K562 (cell line): ENCODE measurements around the gene DHRS11. TPM values are rescaled to one million over a fixed set of nuclear protein-coding genes. Genes with fewer than 3 reads are reported as not detected.

Experiments
- BACH1 ChIP-seq: fragments of 200-800 bp; sonication (Bioruptor generic); IDR thresholded peaks from 2 replicates; pipeline ENCODE4 v1.6.1; 2016; ENCODE audit warnings: missing genetic modification characterization, missing compliant biosample characterization
- CBFA2T2 ChIP-seq: fragments of 450-650 bp; conservative IDR thresholded peaks from 2 replicates; pipeline ENCODE4 v1.6.1; 2017; ENCODE audit warnings: mild to moderate bottlenecking
- CCNT2 ChIP-seq: IDR thresholded peaks from 2 replicates; pipeline ENCODE4 v1.6.1; 2011; ENCODE audit warnings: borderline replicate concordance, low read depth, mild to moderate bottlenecking, moderate library complexity, mixed read lengths, low read length; ENCODE audit not compliant: insufficient read length; ENCODE audit errors: extremely low read depth
- CHD2 ChIP-seq: IDR thresholded peaks from 2 replicates; pipeline ENCODE4 v1.6.1; 2011; ENCODE audit warnings: low read depth, low read length
- ERF ChIP-seq: fragments of 450-650 bp; formaldehyde crosslinking; IDR thresholded peaks from 2 replicates; pipeline ENCODE4 v1.4.0; 2020; ENCODE audit warnings: mild to moderate bottlenecking, mixed read lengths
- GATAD2B ChIP-seq: fragments of 450-650 bp; IDR thresholded peaks from 2 replicates; pipeline ENCODE4 v1.6.1; 2017; ENCODE audit warnings: mild to moderate bottlenecking, borderline replicate concordance
- KHSRP ChIP-seq: fragments of 450-650 bp; IDR thresholded peaks from 2 replicates; pipeline ENCODE4 v1.6.1; 2017
- NCOA6 ChIP-seq: fragments of 450-650 bp; IDR thresholded peaks from 2 replicates; pipeline ENCODE4 v1.6.1; 2017; ENCODE audit warnings: mild to moderate bottlenecking
- POLR2A ChIP-seq: fragments of 450-650 bp; conservative IDR thresholded peaks from 2 replicates; pipeline ENCODE4 v1.6.1; 2016
- POLR2AphosphoS5 ChIP-seq: IDR thresholded peaks from 2 replicates; pipeline ENCODE4 v1.6.1; 2011; ENCODE audit warnings: mild to moderate bottlenecking, low read depth, low read length, moderate library complexity; ENCODE audit not compliant: control insufficient read depth, insufficient read depth
- PRPF4 ChIP-seq: fragments of 200-400 bp; formaldehyde crosslinking; IDR thresholded peaks from one replicate; pipeline ENCODE4 v1.6.1; 2017; ENCODE audit warnings: low read length, low read depth, mild to moderate bottlenecking; ENCODE audit not compliant: insufficient read depth, poor library complexity, severe bottlenecking
- RFX7 ChIP-seq: fragments of 250-450 bp; sonication (Bioruptor Pico); IDR thresholded peaks from 2 replicates; pipeline ENCODE4 v1.5.1; 2021; ENCODE audit warnings: mild to moderate bottlenecking
- SNIP1 ChIP-seq: fragments of 450-650 bp; IDR thresholded peaks from 2 replicates; pipeline ENCODE4 v1.7.1; 2017; ENCODE audit warnings: low read depth, mild to moderate bottlenecking
- SPI1 ChIP-seq: IDR thresholded peaks from 2 replicates; pipeline ENCODE4 v1.6.1; 2011; ENCODE audit warnings: low read depth, low read length, control low read depth, borderline replicate concordance
- ZNF239 ChIP-seq: fragments of 250-450 bp; sonication (Bioruptor Pico); IDR thresholded peaks from 2 replicates; pipeline ENCODE4 v1.4.0; 2020; ENCODE audit warnings: mild to moderate bottlenecking
- ZNF507 ChIP-seq: conservative IDR thresholded peaks from 2 replicates; pipeline ENCODE4 v1.6.1; 2017; ENCODE audit warnings: missing genetic modification characterization, missing compliant biosample characterization
- polyA plus RNA-seq, 8 experiments: library from polyadenylated mRNA; depleted of rRNA in 4 of 8; stranded (reverse) in 5 of 8; unstranded in 3 of 8; fragments of >200 nt; fragmentation: Nextera tagmentation in 2 of 8; fragmentation: Illumina TruSeq in 1 of 8; extraction: Ambion mirVana in 2 of 8; extraction: Trizol in 1 of 8; gene quantifications; 2 replicates each; pipeline versions ENCODE4 v1.2.1 to v1.2.3, GENCODE V29; 2011 to 2014; ENCODE audit warnings: inconsistent platforms in 1 of 8, missing spikeins in 1 of 8
- total RNA-seq, 7 experiments: library from RNA; depleted of rRNA in 6 of 7; stranded (reverse); fragments of >200 nt in 6 of 7; fragmentation: Illumina TruSeq in 2 of 7; extraction: Trizol in 2 of 7; gene quantifications; 2 replicates each; pipeline versions ENCODE4 v1.2.1 to v1.2.3, GENCODE V29; 2011 to 2021; ENCODE audit warnings: low replicate concordance in 1 of 7
- TF ChIP-seq, protein P1 (sequence below): sonication (generic); formaldehyde crosslinking; IDR thresholded peaks from 2 replicates; pipeline ENCODE4 v1.8.1; 2022; ENCODE audit warnings: missing genetic modification reagents
- TF ChIP-seq, protein P2 (sequence below): fragments of 250-450 bp; sonication (Bioruptor Pico); IDR thresholded peaks from 2 replicates; pipeline ENCODE4 v1.5.0; 2022; ENCODE audit warnings: mild to moderate bottlenecking
- TF ChIP-seq, protein P3 (sequence below): fragments of 200-800 bp; sonication (Bioruptor generic); IDR thresholded peaks from 2 replicates; pipeline ENCODE4 v1.6.1; 2016; ENCODE audit warnings: missing genetic modification characterization, missing compliant biosample characterization
- TF ChIP-seq, protein P4 (sequence below): IDR thresholded peaks from 2 replicates; pipeline ENCODE4 v1.6.1; 2011; ENCODE audit not compliant: insufficient read length; ENCODE audit errors: extremely low read depth

Gene DHRS11
- total and polyA plus RNA-seq, 9 of the 15 experiments (the other 6 are each of a cell fraction or from before 2014, with no cell fraction given), result 15.2 to 123 (median 59.8) TPM

DNA sequence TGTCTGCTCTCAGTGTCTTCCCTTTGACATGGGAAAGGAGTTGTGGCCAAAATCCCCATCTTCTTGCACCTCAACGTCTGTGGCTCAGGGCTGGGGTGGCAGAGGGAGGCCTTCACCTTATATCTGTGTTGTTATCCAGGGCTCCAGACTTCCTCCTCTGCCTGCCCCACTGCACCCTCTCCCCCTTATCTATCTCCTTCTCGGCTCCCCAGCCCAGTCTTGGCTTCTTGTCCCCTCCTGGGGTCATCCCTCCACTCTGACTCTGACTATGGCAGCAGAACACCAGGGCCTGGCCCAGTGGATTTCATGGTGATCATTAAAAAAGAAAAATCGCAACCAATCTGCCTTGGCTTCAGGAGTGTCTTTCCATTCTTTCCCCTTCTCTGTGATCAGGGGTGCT, 8.8 kb downstream of the DHRS11 start (continued):
- TF ChIP-seq, protein P1, sequence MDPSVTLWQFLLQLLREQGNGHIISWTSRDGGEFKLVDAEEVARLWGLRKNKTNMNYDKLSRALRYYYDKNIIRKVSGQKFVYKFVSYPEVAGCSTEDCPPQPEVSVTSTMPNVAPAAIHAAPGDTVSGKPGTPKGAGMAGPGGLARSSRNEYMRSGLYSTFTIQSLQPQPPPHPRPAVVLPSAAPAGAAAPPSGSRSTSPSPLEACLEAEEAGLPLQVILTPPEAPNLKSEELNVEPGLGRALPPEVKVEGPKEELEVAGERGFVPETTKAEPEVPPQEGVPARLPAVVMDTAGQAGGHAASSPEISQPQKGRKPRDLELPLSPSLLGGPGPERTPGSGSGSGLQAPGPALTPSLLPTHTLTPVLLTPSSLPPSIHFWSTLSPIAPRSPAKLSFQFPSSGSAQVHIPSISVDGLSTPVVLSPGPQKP (CRISPR knock-in tag), result no peak
- TF ChIP-seq, protein P2, sequence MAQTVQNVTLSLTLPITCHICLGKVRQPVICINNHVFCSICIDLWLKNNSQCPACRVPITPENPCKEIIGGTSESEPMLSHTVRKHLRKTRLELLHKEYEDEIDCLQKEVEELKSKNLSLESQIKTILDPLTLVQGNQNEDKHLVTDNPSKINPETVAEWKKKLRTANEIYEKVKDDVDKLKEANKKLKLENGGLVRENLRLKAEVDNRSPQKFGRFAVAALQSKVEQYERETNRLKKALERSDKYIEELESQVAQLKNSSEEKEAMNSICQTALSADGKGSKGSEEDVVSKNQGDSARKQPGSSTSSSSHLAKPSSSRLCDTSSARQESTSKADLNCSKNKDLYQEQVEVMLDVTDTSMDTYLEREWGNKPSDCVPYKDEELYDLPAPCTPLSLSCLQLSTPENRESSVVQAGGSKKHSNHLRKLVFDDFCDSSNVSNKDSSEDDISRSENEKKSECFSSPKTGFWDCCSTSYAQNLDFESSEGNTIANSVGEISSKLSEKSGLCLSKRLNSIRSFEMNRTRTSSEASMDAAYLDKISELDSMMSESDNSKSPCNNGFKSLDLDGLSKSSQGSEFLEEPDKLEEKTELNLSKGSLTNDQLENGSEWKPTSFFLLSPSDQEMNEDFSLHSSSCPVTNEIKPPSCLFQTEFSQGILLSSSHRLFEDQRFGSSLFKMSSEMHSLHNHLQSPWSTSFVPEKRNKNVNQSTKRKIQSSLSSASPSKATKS (CRISPR knock-in tag), result no peak
- TF ChIP-seq CHD2 (no peak), RFX7 (CRISPR knock-in tag) (no peak), ZNF507 (tag) (no peak), CCNT2 (no peak), POLR2AphosphoS5 (peak; percentile 49; the same call in 1 of the 2 replicates), CBFA2T2 (peak; percentile 80), GATAD2B (peak; percentile 40; the same call in 1 of the 2 replicates), SPI1 (peak; percentile 63), POLR2A (no peak), SNIP1 (no peak), KHSRP (no peak), PRPF4 (no peak), BACH1 (tag) (no peak), NCOA6 (no peak), ZNF239 (CRISPR knock-in tag) (no peak), ERF (CRISPR knock-in tag) (no peak)
- TF ChIP-seq, protein P3, sequence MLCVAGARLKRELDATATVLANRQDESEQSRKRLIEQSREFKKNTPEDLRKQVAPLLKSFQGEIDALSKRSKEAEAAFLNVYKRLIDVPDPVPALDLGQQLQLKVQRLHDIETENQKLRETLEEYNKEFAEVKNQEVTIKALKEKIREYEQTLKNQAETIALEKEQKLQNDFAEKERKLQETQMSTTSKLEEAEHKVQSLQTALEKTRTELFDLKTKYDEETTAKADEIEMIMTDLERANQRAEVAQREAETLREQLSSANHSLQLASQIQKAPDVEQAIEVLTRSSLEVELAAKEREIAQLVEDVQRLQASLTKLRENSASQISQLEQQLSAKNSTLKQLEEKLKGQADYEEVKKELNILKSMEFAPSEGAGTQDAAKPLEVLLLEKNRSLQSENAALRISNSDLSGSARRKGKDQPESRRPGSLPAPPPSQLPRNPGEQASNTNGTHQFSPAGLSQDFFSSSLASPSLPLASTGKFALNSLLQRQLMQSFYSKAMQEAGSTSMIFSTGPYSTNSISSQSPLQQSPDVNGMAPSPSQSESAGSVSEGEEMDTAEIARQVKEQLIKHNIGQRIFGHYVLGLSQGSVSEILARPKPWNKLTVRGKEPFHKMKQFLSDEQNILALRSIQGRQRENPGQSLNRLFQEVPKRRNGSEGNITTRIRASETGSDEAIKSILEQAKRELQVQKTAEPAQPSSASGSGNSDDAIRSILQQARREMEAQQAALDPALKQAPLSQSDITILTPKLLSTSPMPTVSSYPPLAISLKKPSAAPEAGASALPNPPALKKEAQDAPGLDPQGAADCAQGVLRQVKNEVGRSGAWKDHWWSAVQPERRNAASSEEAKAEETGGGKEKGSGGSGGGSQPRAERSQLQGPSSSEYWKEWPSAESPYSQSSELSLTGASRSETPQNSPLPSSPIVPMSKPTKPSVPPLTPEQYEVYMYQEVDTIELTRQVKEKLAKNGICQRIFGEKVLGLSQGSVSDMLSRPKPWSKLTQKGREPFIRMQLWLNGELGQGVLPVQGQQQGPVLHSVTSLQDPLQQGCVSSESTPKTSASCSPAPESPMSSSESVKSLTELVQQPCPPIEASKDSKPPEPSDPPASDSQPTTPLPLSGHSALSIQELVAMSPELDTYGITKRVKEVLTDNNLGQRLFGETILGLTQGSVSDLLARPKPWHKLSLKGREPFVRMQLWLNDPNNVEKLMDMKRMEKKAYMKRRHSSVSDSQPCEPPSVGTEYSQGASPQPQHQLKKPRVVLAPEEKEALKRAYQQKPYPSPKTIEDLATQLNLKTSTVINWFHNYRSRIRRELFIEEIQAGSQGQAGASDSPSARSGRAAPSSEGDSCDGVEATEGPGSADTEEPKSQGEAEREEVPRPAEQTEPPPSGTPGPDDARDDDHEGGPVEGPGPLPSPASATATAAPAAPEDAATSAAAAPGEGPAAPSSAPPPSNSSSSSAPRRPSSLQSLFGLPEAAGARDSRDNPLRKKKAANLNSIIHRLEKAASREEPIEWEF (CRISPR knock-in tag), result no peak
- TF ChIP-seq, protein P4, sequence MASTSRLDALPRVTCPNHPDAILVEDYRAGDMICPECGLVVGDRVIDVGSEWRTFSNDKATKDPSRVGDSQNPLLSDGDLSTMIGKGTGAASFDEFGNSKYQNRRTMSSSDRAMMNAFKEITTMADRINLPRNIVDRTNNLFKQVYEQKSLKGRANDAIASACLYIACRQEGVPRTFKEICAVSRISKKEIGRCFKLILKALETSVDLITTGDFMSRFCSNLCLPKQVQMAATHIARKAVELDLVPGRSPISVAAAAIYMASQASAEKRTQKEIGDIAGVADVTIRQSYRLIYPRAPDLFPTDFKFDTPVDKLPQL, result no peak
